HG02840 (cell line): Measurements from ENCODE around the gene FMNL1.

Source experiments
- ATAC-seq: cut with Tn5 transposase; IDR thresholded peaks from one replicate; pipeline ENCODE4 v1.9.1; 2021; ENCODE audit warnings: mild to moderate bottlenecking, moderate library complexity, moderate number of reproducible peaks; ENCODE audit not compliant: unreplicated experiment, low FRiP score

FMNL1 gene

GRCh38 chr17:45277216-45277849 is 55.6 kb downstream of the FMNL1 start:
- ATAC-seq, result no peak

GRCh38 chr17:45277992-45278391 is 56.3 kb downstream of the FMNL1 start:
- ATAC-seq, result no peak

DNA sequence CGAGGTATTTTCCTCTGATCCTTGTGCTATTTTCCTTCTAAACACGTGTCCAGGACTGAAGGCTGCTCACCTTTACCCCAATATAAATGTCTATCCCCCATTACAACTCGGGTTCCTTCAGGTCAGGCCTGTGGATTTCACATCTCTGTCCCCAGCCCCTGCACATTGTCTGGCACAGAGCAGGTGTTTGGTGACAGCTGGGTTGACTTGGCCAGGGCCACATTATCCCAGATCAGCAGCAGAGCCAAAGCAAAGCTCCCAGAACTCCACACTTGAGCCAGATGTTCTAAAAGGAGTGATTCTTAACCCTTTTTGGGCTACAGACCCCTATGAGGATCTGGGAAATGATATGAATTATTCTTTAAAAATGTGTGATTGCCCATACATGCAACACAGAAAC is 58.2 kb downstream of the FMNL1 start:
- ATAC-seq, result no peak

GRCh38 chr17:45282683-45283644 is 61.3 kb downstream of the FMNL1 start:
- no peak for ATAC-seq

DNA sequence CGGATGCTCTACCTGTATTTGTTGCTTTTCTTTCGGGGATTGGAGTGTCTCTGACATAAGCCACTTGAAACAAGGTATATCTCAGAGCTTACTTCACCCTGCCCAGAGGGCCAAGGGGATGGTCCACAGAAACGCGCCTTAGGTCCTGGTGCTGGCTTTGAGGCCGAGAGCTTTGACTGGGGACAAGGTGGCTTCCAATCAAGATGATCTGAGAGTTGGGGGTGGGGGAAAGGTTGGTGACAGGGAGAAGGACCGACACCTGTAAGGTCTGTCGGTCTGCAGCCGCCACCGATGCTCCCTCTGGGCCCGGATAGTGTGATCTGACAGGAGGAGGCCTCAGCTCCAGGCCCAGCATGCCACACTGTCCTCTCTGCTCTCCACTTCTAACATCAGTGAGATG is 62.0 kb downstream of the FMNL1 start:
- no peak for ATAC-seq

DNA sequence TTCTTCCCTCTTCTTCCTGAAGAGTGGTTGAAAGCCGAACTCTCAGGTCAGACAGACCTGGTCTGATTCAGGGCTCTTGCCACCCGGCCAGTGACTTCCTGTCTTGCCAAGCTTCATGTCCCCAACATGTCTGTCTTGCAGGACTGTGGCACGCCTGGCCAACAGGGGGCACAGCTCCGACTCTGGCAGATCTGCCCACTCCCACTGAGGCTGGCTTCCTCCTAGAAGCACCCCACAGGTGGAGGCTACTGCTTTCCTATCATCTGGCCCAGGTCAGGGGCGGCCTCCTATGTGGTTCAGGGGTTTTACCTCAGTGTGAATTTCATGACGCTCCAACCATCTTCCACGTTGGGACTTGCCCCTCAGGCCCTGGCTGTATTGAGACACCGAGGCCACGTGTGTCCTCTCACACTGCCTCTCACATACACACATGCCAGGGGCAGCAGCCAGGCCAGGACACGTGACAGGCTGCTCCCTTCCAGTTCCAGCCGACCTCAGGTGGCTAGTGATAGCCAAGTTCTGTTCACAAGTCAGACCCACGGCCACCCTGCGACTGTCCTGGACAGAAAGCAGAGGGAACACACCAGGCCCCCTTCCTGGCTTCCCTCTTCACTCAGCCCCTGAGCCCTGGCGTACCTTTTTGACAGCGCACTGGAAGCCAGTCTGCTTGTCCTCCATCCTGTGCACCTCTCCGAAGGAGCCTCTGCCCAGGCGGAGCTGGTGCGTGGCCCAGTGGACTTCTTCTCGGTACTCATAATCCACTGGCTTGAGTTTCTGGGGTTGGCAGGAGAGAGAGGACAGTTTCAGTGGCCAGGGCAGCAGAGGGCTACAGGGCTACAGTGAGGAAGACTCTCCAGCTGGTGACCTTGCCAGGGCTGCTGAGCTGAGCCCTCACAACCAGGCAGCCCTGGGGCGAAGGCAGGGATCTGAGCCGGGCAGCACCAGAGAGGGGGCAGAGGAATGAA is 62.8 kb downstream of the FMNL1 start:
- ATAC-seq, result no peak

DNA sequence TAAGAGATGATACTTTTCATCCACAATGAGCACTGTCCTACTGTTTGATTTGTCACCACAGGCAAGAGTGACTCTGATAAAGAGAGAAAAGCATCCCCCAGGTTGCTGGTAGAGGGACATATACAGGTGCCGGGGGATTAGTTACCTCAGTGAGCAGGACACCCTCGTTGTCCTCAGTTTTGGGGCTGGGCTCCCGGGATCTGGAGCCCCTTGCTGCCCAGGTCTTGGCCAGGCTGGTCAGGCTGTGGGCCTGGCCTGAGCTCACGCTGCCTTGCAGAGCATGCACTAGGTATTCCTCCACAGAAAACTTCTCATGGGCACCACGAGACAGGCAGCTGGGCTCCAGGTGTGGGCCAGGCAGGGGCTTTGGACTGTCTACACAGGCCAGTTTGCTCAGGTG is 64.6 kb downstream of the FMNL1 start:
- ATAC-seq, result no peak

- no peak for ATAC-seq
Measured at GRCh38 chr17:45287526-45288500, 66.1 kb downstream of the FMNL1 start.

DNA sequence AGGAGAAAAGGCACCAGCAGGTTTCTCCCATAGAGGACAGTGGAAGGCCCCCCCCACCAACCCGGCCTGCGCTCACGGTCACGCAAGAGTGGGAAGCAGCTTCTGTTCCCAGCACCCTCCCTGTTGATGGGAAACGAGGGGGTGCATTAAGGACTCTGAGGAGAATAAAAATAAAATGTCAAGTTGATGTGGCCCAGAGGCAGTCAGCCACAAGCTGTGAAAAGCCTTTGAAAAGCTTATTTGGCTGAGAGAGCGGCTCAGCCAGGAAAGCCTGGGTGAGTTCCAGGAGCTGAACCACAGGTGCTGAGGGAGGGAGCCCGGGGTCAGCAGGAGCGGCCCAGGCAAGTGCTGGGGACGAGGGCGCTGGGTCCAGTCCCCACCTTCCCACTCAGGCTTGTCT is 67.1 kb downstream of the FMNL1 start:
- no peak for ATAC-seq

DNA sequence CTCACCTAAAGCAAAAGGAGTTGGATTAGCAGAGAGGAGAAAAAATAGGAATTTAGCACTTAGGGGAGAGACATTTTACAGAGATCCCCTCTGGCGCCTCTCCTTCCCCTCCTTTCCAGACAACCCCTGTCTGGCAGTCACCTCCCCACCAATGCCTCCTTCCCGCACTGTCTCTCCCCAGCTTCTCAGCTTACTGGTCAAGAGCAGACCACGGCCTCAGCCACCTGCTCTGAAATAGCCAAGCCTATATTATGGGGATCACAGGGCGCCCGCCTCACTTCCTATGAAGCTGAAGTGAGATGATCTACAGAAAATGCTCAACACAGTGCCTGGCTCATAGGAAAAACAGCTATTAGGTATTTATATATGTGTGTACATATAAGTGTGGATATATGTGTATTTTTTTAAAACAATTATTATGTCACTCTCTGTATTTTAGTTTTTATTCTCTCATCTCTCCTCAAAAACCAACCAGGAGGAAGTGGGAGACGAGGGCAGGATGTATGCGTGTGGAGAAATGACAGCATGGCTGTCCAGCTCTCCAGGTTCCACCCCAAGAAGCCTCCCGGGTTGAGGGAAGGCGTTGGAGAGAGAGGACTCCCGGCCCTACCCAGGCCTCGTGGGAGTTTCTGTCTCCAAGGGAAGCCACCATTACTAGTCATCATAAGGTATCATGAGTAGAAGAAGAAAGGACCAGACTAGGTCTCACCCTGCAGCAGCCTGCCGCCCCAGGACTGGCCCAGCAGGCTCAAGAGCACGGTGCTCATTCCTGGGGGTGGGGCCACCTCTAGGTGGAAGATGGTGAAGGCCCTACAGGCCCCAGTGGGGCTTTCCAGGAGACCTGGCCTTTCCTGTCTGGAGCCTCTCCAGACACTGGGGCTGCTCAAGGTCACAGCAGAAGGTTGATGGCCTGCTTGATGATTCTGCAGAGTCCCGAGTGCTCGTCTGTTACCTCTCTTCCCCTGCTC is 67.9 kb downstream of the FMNL1 start:
- ATAC-seq, result no peak

DNA sequence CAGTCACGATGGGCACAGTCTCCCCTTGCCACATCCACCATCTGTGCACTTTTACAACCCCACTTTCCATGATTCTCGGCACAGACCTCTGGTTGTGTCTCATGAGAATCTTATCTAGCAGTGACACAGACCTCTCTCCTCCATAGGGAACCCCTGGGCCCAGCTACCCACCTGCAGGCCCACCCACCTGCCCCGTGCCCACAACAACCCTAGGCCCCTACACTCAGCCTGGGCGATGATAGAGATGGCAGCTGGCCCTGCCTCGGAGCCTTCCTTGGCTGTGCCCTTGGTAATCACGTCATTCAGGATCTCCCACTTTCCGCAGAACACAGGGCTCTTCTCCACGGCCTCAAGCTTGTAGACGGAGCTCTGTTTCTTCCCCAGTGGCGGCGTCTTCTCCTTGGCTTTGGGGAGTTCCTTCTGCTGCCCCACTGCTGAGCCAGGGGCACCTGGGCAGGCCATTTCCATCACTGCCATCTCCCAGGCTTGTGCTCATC is 68.6 kb downstream of the FMNL1 start:
- no peak for ATAC-seq

- ATAC-seq, result no peak
Measured at GRCh38 chr17:45291171-45291805, 69.6 kb downstream of the FMNL1 start.

GRCh38 chr17:45292696-45293412 is 71.2 kb downstream of the FMNL1 start:
- ATAC-seq, result no peak

DNA sequence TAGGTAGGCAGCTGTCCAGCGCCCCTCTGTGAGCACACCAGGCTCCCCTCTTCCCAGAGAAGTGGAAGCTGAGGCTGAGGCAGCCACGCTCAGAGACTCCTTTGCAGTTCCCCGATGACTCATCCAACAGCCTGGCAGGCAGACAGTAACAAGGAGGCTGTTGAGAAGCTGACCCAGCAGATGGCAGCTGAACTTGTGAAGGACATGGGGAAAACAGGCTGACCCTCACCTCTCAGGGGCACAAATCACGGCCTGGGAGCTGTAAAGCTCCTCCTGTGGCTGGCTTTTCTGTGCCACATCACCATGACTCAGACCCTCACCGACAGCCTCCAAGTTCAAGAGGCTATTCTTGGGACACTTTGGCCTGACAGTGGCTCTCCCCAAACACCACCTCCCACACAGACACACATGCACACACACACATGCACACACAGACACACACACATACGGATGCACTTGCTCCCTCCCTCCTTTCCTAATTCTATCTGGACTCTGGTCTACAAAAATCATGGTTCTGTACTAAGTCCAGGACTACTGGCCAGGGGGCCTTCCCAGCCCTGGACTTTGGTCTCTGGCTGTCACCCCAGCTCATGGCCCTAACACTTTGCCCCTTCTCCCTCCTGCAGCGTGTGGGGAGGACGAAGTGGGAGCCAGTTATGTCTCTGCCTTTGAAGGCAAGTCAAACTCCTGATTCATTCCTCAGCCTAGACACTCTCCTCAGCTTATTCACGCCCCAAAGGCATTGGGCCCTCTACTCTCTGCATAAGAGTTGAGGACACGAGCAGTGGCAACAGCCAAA is 71.9 kb downstream of the FMNL1 start:
- ATAC-seq, result no peak

DNA sequence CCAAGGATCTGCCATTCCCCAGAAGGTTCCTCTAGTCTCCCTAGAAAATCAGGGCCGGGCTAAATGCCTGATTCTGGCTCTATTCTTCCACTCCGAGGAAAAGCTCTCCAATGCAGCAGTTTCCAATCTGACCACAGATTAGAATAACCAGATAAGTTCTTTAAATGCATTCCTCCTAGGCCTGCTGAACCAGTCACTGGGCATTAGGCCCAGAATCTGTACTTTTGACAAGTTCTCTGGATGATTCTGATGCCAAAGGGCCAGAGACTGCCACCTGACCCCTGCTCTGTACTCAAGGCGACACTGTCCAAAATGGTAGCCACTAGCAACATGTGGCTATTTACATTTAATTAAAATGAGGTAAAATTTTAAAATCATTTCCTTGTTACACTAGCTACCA is 72.8 kb downstream of the FMNL1 start:
- ATAC-seq, result no peak
